GM12873 (cell line): Measurements from ENCODE around the gene IL1RAPL1.

ENCODE experiments used
- CTCF ChIP-seq: IDR thresholded peaks from 2 replicates; pipeline ENCODE4 v1.5.1; 2012; ENCODE audit warnings: low read depth, mild to moderate bottlenecking, moderate library complexity, low read length, control low read depth; ENCODE audit not compliant: insufficient read depth; ENCODE audit errors: missing control alignments

IL1RAPL1 gene

GRCh38 chrX:29617276-29617675 is 1030.0 kb downstream of the IL1RAPL1 start:
- no peak for TF ChIP-seq CTCF

GRCh38 chrX:29617725-29618124 is 1030.5 kb downstream of the IL1RAPL1 start:
- TF ChIP-seq CTCF: no peak

DNA sequence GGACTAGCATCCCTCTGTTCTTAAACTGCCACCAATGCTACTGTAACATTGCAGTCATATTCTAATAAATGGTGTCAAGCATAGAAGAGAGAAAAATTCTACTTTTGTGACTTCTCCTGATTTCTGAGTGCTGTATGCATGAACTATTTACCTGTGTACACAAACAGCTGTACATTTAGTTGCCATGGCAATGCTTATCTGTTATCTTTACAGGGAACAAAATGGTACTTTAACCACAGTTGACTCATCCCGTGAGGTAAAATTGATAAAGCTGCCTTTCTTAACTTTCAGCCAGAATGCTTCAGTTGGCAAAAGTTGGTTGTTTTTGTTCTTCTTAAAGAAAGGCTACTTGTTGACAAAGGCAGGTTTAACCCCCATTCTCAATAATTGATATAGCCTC is 1040.6 kb downstream of the IL1RAPL1 start:
- no peak for TF ChIP-seq CTCF

- no peak for TF ChIP-seq CTCF
Observed at GRCh38 chrX:29634516-29634915, 1047.3 kb downstream of the IL1RAPL1 start.

DNA sequence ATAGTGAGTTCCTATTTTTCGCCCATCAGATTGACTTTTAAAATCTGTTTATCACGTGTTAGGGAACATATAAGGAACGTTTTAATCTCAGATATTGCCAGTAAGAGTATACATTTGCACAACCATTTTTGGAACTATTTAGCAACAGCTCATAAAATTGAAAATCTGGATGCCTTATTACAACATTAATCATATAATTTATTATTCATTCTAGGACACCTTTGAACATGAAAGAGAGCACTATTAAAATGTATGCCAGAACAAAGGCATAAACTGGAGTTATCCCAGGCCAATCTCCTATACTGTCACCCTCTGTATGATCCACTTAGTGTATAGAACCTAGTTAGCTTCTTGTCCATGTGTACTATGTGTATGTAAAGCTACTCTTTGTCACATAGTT is 1049.1 kb downstream of the IL1RAPL1 start:
- TF ChIP-seq CTCF: no peak

DNA sequence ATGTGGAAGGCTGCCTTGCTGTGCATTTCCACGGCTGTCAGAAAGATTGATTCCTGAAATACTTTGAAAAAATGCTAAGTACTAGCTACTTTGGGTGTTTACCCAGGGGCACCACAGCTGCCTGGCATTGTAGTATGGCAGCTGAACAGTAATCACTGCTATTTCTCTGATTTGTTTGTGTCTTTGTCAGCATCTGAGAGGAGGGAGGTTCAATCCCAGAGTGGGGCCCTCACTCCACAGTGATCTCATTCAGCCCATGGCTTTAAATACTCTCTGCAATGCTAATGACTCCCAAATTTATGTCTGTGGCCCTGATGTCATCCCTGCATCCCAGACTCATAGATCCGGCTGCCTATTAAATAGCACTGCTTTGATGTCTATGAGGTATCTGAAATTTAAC is 1052.9 kb downstream of the IL1RAPL1 start:
- TF ChIP-seq CTCF: no peak

DNA sequence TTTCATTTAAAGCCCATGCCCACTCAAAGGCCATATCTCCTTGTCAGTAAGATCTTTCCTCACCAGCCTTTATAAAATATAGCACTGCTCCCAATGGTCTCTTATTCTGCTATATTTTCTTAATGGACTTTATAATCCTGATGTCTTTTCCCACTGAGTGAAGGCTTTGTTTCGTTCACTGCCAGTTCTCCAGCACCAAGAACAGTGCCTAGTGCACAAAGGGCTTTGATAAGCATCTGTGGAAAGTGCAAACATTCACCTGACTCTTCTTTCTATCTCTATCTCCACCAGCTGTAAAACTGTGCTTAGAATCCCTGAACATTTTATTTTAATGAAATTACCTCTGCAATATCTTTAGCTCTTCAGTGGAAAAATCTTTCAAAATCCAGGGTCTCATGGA is 1054.2 kb downstream of the IL1RAPL1 start:
- TF ChIP-seq CTCF: no peak
